T-helper 2 cell (primary cell): ENCODE measurements around the gene MPND.
A peak's percentile ranks its signal among the peaks of the same experiment; 100 is the strongest.

Source experiments
- DNase-seq, 5 experiments: peaks; one replicate each; pipeline versions ENCODE4 v3.0.0 to v3.0.0-alpha.2; 2012 to 2022

MPND gene

DNA sequence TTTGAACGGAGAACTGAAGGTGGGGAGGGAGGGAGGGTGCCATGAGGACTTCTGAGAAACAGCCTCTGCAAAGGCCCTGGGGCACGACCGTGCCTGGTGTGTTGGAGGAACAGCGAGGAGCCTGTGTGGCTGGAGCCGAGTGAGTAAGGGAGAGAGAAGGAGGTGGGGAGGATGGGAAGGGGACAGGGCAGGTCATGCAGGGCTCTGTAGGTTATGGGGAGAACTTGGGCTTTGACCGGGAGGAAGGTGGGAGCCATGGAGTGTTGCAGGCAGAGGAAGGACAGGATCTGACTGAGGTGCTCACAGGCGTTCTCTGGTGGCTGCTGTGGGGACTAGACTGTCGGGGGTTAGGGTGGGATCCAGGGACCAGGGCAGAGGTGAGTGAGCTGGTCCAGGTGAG is 6.7 kb downstream of the MPND start:
- DNase-seq, result no peak

DNA sequence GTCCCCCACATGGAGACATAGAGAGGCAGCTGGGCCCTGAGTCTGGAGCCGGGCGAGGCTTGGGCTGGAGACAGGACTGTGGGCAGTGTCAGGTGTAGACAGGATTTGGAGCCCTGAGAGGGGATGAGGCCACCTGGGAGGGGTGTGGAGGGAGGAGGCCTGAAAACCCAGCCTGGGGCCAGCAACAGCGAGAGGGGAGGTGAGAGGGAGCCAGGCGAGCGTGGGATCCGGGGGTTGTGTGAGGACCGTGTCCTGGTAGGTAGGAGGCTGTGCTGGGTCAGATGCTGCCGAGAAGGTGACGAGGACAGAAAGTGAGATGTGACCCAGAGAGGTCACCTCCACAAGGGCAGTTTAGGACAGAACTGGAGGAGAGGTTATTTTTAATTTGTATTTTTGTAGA is 7.4 kb downstream of the MPND start:
- no peak for DNase-seq

DNA sequence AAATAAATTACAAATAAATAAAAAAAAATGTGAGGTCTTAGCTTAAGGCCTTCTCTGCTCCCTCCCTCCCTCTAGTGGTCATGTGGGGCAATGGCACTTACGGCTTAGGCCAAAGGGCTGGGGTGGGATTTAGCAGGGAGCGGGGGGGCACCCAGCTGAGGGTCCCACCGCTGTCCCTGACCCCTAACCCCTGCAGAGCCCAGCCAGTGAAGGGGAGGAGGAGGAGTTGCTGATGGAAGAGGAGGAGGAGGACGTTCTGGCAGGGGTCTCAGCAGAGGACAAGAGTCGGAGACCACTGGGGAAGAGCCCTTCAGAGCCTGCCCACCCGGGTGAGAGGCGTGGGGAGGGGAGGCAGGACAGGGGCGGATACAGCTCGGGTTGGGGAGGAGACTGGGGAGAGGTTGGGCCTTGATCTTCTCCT is 9.3 kb downstream of the MPND start:
- DNase-seq, result peak in 4 of 5 experiments; percentile 23 to 58 (median 48)

DNA sequence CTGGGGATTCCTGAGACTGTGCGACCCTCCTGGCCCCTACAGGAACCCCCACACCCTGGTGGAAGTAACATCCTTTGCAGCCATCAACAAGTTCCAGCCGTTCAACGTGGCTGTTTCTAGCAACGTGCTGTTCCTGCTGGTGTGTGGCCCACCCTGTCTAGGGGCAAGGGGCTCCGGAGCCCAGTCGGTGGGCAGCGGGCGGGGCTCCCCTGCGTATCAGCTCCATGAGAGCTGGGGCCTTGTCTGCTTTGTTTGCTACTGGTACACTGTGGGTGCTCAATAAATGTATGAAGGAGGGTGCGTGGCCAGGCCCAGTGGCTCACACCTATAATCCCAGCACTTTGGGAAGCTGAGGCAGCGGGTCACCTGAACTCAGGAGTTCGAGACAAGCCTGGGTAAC is 10.9 kb downstream of the MPND start:
- DNase-seq, result no peak

DNA sequence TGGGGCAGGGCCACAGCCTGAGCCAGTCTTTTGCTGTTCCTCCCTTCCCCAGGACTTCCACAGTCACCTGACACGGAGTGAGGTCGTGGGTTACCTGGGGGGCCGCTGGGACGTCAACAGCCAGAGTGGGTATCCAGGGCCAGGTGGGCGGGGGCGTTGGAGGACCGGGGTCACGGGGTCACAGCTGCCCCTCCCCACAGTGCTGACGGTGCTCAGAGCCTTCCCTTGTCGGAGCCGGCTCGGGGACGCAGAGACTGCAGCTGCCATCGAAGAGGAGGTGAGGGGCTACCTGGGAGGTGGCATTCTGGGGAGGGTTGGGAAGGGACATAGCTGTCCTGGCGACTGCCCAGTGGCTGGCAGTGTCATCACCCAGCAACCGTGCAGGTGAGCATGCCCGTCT is 11.5 kb downstream of the MPND start:
- DNase-seq, result no peak

DNA sequence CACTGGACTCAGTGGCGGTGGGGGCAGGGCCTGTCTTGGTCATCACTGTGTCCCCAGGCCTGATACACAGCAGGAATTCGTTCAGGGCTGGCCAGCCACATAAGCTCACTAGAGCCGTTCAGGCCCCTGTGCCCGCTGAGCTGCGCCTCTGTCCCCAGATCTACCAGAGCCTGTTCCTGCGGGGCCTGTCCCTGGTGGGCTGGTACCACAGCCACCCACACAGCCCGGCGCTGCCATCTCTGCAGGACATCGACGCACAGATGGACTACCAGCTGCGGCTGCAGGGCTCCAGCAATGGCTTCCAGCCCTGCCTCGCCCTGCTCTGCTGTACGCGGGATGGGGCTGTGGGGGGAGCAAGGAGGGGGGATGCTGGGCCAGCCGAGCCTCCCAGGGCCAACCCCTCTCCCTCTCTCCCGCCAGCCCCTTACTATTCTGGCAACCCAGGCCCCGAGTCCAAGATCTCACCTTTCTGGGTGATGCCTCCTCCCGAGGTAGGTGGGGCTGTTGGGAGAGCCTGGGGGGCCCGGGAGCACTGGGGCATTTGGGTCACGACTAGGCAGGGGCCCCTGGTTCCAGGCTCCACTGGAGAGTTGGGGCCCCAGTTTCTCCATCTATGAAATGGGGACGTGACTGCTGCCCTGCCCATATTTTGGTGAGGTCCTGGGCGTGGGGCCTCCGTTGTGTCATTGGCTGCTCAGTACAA is 13.9 kb downstream of the MPND start:
- no peak for DNase-seq

DNA sequence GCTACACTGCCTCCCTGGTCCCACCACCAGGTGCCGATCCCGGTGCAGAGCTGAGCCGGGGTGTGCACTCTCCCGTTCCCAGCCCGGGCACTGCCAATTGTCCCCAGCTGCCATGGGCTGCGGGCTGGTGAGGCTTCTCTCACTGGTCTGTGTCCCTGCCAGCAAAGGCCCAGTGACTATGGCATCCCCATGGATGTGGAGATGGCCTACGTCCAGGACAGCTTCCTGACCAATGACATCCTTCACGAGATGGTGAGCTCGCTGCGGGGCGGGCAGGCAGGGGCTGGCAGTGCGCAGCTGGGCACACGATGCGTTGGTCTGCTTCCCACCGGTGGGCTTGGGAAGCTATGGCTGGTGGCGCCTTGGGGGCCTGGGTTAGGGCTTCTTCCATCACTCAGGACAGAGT is 14.6 kb downstream of the MPND start:
- DNase-seq, result no peak

DNA sequence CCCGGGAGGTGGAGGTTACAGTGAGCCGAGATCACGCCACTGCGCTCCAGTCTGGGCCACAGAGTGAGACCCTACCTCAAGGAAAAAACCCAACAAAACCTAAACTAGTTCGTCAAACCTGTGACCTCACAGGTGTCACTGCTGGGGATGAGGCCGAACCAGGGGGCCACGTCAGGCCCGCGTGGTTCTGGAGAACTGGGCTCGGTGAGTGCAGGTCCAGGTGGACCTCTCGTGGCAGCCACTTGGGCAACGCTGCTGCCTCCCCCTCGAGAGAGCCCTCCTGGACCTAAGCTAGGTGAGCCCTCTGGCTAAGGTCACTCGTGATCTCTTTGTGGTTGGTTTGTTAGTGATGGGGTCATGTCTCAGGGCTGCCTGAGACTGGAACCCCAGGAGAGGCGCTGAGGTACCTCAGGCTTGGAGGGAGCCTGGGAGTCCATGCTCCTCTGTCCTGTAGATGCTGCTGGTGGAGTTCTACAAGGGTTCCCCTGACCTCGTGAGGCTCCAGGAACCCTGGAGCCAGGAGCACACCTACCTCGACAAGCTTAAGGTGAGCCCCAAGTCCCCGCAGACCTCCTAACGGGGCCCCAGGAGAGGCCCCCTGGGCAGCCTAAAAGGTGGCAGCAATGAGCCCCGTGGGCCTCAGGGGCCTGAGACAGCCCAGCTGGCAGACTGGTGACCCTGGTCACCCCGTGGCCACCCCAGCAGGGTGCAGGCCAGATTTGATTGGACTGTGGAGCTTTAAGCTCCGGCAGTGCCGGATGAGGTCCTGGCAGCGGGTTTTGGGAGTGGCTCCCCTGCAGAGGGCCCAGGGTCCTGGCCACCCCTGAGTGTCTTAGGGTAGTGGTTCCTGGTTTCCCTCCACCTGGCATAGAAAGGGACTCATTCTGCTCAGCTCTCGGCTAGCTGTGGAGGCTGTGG is 15.6 kb downstream of the MPND start:
- no peak for DNase-seq

DNA sequence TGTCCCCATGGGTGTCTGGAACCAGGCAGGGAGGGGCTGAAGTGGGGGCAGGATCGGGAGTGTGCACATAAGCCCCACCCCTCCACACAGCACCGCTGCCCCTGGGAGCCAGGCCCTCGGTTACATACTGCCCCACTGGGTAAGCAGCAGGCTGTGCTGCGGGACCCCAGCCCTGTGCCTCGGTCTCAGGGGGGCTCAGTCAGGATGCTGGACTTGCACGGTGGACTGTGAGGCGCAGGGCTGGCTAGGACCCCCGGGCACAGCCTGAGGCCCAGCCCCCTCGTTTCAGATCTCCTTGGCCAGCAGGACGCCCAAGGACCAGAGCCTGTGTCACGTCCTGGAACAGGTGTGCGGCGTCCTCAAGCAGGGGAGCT is 16.3 kb downstream of the MPND start:
- no peak for DNase-seq

DNA sequence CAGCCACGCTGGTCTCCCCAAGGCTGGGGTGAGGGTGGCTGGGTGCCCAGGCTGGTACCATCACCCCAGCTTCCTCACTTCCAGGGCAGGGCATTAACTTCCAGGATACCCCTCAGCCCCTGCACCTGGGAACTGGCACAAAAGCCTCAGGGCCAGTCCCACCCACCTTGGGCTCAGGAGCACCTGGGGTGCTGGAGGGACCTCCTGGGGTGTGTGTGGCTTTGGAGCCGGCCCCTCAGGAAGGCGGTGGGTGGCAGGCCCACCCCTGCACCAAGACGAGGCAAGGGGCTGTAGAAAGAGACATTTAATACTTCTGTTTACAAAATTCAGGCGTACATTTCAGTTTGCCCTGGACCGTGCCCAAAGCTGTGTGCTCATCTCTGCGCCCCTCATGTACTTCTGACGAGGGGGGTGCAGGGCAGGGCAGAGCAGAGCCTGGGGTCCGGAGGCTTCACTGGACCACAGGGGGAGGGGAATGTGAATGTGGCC is 16.8 kb downstream of the MPND start:
- no peak for DNase-seq

DNA sequence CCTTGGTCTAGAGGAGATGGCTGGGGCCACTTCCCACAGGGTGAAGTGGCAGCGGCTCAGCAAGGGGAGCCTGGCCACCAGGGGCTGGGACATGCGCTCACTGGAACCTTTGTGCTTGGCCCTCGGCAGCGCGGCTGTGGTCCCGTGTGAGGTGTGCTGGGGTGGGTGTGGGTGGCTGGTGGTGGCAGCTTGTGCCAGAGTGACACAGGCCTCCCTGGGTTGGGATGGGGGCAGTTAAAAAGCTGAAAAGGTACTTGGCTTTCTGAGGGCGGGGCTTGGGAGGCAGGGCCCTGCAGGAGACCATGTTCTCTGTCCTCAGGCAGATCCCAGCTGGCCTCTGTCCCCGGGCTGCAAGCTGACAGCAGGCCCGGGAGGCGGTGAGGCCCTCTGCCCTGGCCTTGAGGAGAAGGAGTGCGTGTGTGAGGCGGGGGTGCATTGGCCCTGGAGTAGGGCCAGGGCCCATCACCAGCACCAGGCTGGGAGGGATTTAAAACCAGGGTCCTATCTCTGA is 17.3 kb downstream of the MPND start:
- DNase-seq, result no peak

DNA sequence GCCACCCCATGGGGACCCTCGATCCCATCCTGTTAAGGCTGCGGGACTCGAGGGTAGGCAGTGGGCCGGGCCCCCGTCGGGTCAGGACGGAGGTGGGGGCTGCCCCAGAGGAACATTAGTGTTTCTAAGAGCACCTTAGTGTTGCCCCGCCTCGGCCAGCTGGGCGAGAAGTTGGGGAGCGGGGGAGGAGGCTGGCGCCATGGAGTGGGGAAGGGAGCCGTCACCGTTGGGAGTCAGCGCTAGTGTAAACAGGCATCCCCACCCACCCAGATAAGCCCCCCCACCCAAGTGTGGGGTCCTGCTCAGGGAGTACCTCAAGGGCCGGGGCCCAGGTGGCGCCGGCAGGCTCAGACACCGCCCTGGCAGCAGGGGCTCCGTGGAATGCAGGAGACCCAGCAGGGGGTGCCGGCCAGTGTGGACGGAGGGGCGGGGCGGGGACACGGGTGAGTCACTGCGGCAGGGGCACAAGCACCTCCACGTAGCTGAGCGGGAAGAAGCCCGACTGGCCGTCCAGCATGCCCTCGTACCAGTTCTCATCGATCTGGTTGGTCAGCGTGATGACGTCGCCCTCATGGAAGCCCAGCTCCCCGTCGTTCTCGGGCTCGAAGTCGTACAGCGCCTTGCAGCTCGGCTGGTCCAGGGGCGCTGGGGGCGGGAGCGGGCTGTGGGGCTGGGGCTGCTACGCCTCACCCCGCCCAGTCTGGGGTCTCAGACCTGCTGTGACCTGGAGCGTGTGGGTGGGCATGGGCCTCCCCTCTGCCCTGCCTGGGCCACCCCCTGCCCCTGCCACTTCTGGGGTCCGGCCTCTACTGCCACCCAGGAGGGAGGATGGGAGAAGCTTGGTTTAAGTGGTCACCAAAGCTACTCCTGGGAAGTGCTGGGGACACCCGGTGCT is 18.0 kb downstream of the MPND start:
- no peak for DNase-seq

DNA sequence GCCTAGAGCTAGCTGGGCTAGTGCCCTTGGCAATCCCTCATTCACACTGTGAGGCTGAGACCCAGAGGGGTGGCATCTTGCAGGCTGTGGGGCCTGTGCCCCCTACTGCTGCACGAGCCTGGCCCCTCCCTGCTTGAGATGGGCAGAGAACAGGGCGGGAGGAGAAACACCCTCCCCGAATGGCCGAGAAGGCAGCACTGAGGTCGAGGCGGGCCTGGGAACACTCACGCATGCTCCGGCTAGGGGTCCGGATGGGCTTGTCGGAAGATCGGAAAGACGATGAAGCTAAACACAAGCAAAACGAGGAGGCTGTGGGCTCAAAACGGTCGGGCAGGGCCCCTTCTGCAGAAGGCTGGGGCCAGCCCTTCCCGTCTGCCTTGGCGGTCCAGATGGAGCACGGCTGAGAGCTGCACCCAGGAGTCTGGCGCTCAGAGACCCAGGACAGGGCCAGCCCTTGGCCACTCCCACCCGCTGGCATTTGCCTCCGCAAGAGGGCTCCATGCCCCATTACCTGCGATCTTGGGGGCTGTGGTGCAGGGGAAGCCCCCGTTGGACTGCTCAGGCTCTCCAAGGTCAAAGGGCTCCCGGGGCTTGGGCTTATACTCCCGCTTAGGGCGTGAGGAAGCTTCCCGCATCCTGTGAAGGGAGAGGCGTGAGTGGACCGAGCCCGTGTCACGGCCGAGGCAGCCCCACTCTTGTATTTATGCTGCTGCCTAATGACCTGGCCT is 18.9 kb downstream of the MPND start:
- DNase-seq, result no peak

DNA sequence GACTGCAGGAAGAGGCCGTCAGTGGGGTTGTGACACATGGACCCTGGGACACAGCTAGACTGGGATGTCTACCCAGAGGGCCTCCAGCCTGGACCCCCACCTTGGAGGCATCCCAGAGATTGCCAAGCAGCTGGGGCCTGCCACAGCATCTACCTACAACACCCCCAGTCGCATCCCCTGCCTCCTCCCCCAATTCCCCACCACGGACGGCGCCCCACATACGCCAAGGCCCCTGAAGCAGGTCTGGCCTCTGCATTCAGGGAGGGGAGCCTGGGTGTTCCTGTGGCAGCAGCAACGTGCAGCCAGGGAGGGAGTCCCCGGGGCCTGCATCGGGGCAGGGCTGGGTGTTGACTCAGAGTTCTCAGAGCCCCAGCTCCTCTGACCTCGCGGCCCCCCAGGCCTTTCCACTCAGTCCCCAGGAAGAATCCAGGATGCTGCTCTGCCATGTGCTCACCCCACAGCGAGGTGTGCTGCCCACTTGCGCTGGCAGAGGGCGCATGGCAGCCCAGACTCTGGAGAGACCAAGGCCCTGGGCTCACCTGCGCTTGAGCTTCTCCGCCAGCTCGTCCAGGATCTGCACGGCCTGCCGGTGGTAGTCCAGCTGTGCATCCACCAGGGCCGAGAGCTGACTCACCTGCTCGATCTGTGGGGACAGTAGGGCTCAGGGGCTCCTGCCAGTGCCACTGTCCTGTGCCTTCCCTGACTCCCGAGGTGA is 19.6 kb downstream of the MPND start:
- no peak for DNase-seq

DNA sequence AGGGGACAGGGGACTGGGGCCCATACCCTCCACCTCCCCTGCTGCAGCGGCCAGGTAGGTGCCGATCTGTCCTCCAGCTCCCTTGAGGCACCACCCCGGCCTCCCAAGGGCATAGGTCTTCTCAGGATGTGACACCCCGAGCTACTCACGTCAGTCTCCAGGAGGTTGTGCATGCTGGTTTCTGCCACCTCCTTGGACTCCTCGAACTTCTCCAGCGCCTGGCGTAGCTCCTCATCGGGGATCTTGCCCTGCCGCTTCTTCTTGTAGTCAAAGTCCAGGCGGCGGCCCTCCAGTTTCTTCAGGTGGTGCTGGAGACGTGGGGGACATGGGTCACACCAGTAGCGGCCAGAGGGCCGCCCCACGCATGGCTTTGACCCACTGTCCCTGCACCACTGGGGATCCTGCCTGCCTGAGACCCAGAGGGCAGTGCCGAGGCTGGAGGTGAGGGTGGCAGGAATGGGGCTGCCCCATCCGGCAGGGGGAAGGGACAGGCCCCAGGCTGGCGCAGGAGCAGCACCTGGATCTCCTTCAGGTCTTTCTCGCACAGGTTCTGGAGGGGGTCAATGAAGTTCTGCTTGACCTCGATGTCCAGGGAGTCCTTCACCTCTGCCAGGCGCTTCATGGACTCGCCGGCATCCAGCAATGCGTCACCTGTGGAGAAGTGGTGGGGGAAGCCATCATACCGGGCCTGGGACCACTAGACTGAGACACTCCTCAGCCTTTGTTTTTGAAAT is 20.4 kb downstream of the MPND start:
- DNase-seq, result no peak

DNA sequence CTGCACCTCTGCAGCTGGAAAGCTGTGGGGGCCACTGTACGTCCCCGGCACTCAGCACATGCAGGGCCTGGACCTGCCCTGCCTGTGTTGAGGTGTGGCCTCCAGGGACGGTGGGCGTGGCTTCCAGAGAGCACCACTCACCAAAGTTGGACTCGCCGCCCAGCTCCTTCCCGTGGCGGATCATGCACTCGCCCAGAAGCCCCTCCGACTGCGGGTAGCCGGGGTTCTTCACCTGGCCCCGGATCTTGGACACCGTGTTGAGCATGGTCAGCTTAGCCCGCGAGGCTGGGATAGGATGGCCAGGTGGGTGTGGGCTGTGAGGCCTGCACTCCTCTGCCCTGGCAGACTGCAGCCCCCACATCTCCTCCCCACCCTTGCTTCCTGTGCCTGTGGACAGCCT is 22.0 kb downstream of the MPND start:
- no peak for DNase-seq

DNA sequence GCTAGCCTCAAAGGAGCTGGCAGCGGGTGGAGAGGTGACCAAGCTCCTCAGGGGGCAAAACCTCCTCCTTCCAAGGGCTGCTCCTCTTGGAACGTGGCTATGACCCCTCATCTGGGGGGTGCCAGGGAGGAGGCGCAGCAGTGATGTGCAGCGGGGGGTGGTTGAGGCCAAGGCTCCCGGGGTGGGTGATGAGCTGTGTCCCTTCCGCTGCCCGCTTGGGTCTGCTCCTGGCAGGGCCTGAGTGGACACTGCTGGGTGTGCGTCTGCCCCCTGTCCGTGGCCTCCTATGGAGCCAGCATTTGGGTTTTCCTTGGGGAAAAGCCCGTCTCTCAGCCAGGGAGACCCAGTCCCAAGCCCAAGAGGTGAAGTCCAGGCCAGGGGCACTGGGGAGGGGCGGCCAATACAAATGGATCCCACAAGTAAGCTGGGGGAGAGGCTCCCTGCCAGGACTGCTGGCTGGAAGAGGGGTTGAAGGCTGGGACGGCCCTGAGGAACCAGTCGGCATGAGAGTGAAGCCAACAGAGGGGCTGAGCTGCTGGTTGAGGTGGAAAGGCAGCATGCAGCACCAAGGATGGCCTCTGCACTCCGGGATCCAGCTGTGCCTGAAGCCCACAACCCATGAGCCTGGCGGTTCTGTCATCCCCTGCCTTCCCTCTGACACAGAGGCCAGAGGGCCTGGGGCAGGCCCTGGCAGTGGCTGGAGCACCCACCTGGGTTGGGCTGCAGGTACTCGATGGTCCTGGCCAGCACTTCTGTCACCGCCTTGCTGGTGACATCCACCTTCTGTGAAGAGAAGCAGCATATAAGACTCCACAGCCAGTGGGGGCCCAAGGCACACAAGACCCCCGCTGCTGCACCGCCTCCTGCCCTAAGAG is 22.7 kb downstream of the MPND start:
- DNase-seq, result no peak

DNA sequence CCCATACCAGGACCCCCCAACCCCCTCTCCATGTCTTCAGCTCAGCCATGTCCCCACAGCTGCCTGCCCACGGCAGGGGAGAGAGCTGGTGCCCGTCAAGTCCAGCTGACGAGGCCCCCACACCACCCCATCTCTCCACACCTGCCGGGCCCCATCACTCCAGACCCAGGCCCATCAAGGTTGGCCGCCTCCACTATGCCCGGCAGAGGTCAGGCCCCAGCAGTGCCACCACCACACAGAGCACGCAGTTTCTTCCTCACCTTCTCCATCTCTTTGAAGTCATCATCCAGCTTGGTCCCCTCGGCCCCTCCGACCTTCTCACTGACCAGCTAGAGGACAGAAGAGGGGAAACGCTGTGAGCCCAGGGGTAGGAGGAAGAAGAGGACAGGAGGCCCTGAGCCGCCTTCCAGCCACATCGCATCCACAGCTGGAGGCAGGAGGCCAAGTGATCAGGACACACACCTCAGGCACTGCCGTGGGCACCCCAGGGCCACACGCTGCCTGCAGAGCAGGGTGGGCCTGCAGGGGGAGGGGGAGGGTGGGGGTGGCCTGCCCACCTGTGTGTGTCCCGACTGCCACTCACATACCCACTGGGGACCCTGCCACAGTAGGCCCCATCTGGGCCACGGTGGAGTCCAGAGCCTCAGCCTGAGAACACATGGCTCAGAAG is 23.4 kb downstream of the MPND start:
- no peak for DNase-seq

DNA sequence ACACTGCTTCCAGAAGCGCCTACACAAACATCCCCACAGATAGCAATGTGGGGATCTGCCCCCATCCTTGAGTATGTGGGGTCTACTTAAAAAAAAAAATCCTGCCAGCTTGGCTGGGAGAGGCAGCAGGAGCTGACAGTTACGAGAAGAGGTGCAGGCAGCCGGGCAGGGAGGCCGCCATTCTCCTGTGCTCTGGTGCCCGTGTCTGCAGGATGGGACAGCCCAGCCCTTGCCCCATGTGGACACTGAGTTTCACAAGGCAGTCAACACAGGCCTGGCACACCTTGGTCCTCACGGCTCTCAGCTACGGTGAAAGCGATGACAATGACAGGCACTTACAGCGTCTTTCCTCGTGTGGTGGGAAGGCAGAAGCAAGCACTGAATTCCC is 24.0 kb downstream of the MPND start:
- no peak for DNase-seq
